ENCODE measurements around the gene ADRB2.

DNA sequence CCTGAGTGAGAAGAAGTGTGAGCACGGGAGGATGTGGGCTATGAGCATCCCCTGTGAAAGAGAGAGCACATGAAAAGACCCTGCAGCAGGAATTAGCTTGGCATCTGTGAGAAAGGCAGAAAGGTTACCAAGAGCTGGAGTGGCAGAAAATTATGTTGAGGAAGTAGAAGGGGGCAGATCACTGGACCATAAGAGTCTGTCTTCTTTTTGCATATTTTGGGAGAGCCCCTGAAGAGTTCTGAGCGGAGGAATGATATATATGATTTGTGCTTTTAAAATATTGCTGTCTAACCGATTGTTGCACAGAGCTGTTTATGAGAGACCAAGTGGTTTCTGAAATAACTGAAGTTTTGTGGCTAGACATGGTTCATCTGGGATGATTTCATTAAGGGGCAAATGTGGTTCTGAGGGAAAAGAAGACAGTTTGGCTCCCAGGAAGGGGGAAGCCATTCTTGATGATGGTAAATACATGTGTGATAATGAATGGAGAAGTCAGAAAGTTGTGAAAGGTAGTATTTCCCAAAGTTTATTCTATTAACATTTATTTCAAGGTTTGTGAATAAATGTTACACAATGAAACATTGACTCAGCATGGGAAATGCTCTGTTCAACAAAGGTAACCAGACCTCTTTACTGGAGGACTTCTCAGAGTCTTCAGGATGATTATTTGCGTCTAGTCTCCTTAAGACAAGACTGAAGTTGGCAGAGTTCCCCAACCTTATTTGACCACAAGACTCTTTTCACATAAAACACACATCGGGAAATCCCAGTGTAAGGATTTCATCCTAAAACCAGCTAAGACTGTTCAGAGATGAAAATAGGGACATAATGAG is 31.5 kb upstream of the ADRB2 start:
- no peak for TF ChIP-seq RAD21 (IDR thresholded peaks at IDR 0.05)
- no peak for TF ChIP-seq YY1 (IDR thresholded peaks at IDR 0.05)
- TF ChIP-seq, protein P1, sequence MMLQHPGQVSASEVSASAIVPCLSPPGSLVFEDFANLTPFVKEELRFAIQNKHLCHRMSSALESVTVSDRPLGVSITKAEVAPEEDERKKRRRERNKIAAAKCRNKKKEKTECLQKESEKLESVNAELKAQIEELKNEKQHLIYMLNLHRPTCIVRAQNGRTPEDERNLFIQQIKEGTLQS (IDR thresholded peaks at IDR 0.05) = no peak
- TF ChIP-seq, protein P2, sequence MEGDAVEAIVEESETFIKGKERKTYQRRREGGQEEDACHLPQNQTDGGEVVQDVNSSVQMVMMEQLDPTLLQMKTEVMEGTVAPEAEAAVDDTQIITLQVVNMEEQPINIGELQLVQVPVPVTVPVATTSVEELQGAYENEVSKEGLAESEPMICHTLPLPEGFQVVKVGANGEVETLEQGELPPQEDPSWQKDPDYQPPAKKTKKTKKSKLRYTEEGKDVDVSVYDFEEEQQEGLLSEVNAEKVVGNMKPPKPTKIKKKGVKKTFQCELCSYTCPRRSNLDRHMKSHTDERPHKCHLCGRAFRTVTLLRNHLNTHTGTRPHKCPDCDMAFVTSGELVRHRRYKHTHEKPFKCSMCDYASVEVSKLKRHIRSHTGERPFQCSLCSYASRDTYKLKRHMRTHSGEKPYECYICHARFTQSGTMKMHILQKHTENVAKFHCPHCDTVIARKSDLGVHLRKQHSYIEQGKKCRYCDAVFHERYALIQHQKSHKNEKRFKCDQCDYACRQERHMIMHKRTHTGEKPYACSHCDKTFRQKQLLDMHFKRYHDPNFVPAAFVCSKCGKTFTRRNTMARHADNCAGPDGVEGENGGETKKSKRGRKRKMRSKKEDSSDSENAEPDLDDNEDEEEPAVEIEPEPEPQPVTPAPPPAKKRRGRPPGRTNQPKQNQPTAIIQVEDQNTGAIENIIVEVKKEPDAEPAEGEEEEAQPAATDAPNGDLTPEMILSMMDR (IDR thresholded peaks at IDR 0.05; ENCODE audit: low read depth, low read length, missing input control) = no peak
- no peak for TF ChIP-seq FOXA1 (IDR thresholded peaks at IDR 0.05)
- no peak for TF ChIP-seq SP1 (IDR thresholded peaks at IDR 0.05)
- TF ChIP-seq, protein P3, sequence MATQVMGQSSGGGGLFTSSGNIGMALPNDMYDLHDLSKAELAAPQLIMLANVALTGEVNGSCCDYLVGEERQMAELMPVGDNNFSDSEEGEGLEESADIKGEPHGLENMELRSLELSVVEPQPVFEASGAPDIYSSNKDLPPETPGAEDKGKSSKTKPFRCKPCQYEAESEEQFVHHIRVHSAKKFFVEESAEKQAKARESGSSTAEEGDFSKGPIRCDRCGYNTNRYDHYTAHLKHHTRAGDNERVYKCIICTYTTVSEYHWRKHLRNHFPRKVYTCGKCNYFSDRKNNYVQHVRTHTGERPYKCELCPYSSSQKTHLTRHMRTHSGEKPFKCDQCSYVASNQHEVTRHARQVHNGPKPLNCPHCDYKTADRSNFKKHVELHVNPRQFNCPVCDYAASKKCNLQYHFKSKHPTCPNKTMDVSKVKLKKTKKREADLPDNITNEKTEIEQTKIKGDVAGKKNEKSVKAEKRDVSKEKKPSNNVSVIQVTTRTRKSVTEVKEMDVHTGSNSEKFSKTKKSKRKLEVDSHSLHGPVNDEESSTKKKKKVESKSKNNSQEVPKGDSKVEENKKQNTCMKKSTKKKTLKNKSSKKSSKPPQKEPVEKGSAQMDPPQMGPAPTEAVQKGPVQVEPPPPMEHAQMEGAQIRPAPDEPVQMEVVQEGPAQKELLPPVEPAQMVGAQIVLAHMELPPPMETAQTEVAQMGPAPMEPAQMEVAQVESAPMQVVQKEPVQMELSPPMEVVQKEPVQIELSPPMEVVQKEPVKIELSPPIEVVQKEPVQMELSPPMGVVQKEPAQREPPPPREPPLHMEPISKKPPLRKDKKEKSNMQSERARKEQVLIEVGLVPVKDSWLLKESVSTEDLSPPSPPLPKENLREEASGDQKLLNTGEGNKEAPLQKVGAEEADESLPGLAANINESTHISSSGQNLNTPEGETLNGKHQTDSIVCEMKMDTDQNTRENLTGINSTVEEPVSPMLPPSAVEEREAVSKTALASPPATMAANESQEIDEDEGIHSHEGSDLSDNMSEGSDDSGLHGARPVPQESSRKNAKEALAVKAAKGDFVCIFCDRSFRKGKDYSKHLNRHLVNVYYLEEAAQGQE (IDR thresholded peaks at IDR 0.05) = no peak
- TF ChIP-seq, protein P4, sequence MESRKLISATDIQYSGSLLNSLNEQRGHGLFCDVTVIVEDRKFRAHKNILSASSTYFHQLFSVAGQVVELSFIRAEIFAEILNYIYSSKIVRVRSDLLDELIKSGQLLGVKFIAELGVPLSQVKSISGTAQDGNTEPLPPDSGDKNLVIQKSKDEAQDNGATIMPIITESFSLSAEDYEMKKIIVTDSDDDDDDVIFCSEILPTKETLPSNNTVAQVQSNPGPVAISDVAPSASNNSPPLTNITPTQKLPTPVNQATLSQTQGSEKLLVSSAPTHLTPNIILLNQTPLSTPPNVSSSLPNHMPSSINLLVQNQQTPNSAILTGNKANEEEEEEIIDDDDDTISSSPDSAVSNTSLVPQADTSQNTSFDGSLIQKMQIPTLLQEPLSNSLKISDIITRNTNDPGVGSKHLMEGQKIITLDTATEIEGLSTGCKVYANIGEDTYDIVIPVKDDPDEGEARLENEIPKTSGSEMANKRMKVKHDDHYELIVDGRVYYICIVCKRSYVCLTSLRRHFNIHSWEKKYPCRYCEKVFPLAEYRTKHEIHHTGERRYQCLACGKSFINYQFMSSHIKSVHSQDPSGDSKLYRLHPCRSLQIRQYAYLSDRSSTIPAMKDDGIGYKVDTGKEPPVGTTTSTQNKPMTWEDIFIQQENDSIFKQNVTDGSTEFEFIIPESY (IDR thresholded peaks at IDR 0.05) = no peak
- TF ChIP-seq TAF1 (conservative IDR thresholded peaks at IDR 0.05) = no peak

All from liver (tissue), 3 donors.